Thyroid gland (tissue), 4 donors: ENCODE measurements around the gene COL4A1. TPM values are rescaled to one million over a fixed set of nuclear protein-coding genes. Genes with fewer than 3 reads are reported as not detected.

ENCODE experiments used
- DNase-seq, 2 donors: peaks; one replicate each; pipeline ENCODE4 v3.0.0-alpha.2; 2019
- H3K27ac ChIP-seq, 3 donors: fragments of 200-600 bp; sonication (generic); 1 replicate in 2 of 3; 2 replicates in 1 of 3; pipeline ENCODE4 v1.5.1; 2016 to 2019; ENCODE audit warnings: mild to moderate bottlenecking in 1 of 3, moderate library complexity in 1 of 3
- H3K27me3 ChIP-seq: fragments of 200-600 bp; sonication (generic); one replicate; pipeline ENCODE4 v1.5.1; 2019
- H3K36me3 ChIP-seq, 2 donors: fragments of 200-600 bp; sonication (generic); one replicate each; pipeline ENCODE4 v1.5.1; 2016 to 2019
- H3K4me1 ChIP-seq, 2 donors: fragments of 200-600 bp; sonication (generic); one replicate each; pipeline ENCODE4 v1.5.1; 2017 to 2019
- H3K4me3 ChIP-seq, 3 donors: fragments of 200-600 bp; sonication (generic); replicated peaks in 1 of 3; 1 replicate in 2 of 3; 2 replicates in 1 of 3; pipeline ENCODE4 v1.5.1; 2016; ENCODE audit warnings: mild to moderate bottlenecking in 1 of 3
- H3K9me3 ChIP-seq: fragments of 200-600 bp; sonication (generic); one replicate; pipeline ENCODE4 v1.5.1; 2017
- CTCF ChIP-seq, 6 experiments: fragments of 200-600 bp in 3 of 6; fragments of 450-650 bp in 3 of 6; sonication (generic) in 3 of 6; IDR thresholded peaks; one replicate each; pipeline ENCODE4 v1.5.1; 2016 to 2019; ENCODE audit warnings: antibody characterized with exemption in 6 of 6, mild to moderate bottlenecking in 2 of 6, inconsistent platforms in 1 of 6, moderate library complexity in 1 of 6
- POLR2A ChIP-seq, 2 donors: fragments of 450-650 bp; IDR thresholded peaks; one replicate each; pipeline ENCODE4 v1.6.1; 2017; ENCODE audit warnings: antibody characterized with exemption in 2 of 2, mild to moderate bottlenecking in 2 of 2, moderate library complexity in 1 of 2
- WGBS, 2 donors: methylation state at CpG; one replicate each; pipeline ENCODE4 v1.1.5; 2017; 5-methylcytosine and 5-hydroxymethylcytosine counted together
- intact Hi-C: fragments of 100-400 bp; cut with DNase I; formaldehyde crosslinking; loops from one replicate; pipeline ENCODE4 v1.15.1; 2023
- total RNA-seq, 4 donors: library from RNA; depleted of rRNA; stranded (reverse); fragments of >200 nt; gene quantifications; one replicate each; pipeline ENCODE4 v1.2.3, GENCODE V29; 2016

COL4A1 gene
- total RNA-seq, 4 donors from 2014 or later: 71.3 to 161 (median 112) TPM

GRCh38 chr13:110208116-110208515, 98.8 kb downstream of the COL4A1 start:
- intact Hi-C loops: no loop called here
- no peak overlapping the region for H3K27ac ChIP-seq
- H3K36me3 ChIP-seq: peaks cover 41 to 51% of the 10 kb centered on the region in 2 donors
- no peaks in the 10 kb centered on the region for H3K27me3 ChIP-seq
- DNase-seq: no peak
- TF ChIP-seq CTCF (IDR thresholded peaks at IDR 0.05): no peak
- no peak for TF ChIP-seq POLR2A (IDR thresholded peaks at IDR 0.05)
- 92 to 93% methylated on average over 5 to 10 of the region's 10 CpGs for WGBS, 2 donors
- H3K4me1 ChIP-seq: no peaks in the 10 kb centered on the region
- no peak overlapping the region for H3K4me3 ChIP-seq
- no peaks in the 10 kb centered on the region for H3K9me3 ChIP-seq

GRCh38 chr13:110206996-110207395, 100.0 kb downstream of the COL4A1 start:
- DNase-seq: no peak
- intact Hi-C loops: no loop called here
- peaks cover 34 to 47% of the 10 kb centered on the region in 2 donors for H3K36me3 ChIP-seq
- no peaks in the 10 kb centered on the region for H3K27me3 ChIP-seq
- no peaks in the 10 kb centered on the region for H3K4me1 ChIP-seq
- no peak overlapping the region for H3K27ac ChIP-seq
- TF ChIP-seq POLR2A (IDR thresholded peaks at IDR 0.05) (no peak), CTCF (IDR thresholded peaks at IDR 0.05) (no peak)
- WGBS, 2 donors: 48 to 96% methylated on average over 1 to 2 of the region's 2 CpGs
- no peaks in the 10 kb centered on the region for H3K9me3 ChIP-seq
- no peak overlapping the region for H3K4me3 ChIP-seq

GRCh38 chr13:110206185-110206584, 100.8 kb downstream of the COL4A1 start:
- TF ChIP-seq CTCF (IDR thresholded peaks at IDR 0.05): no peak
- no peak for TF ChIP-seq POLR2A (IDR thresholded peaks at IDR 0.05)
- no peaks in the 10 kb centered on the region for H3K4me1 ChIP-seq
- DNase-seq: no peak
- no peak overlapping the region for H3K4me3 ChIP-seq
- H3K27me3 ChIP-seq: no peaks in the 10 kb centered on the region
- peaks cover 27 to 50% of the 10 kb centered on the region in 2 donors for H3K36me3 ChIP-seq
- WGBS, 2 donors: 94 to 96% methylated on average over 8 of the region's 8 CpGs
- H3K27ac ChIP-seq: no peak overlapping the region
- intact Hi-C loops: no loop called here
- H3K9me3 ChIP-seq: no peaks in the 10 kb centered on the region

- DNase-seq: no peak
- Histone ChIP-seq H3K27ac (no peak overlapping the region), H3K36me3 (peaks cover 17 to 47% of the 10 kb centered on the region in 2 donors), H3K4me1 (no peaks in the 10 kb centered on the region), H3K27me3 (no peaks in the 10 kb centered on the region), H3K9me3 (no peaks in the 10 kb centered on the region), H3K4me3 (no peak overlapping the region)
- intact Hi-C loops: no loop called here
- TF ChIP-seq CTCF (IDR thresholded peaks at IDR 0.05): no peak
- TF ChIP-seq POLR2A (IDR thresholded peaks at IDR 0.05): no peak
- WGBS, 2 donors: 85 to 86% methylated on average over 4 of the region's 4 CpGs
These were observed 105.8 kb downstream of the COL4A1 start for GRCh38 chr13:110201114-110201513.

GRCh38 chr13:110200276-110200870, 106.6 kb downstream of the COL4A1 start:
- Histone ChIP-seq H3K27me3 (no peaks in the 10 kb centered on the region), H3K4me3 (no peak overlapping the region), H3K36me3 (peaks cover 14 to 39% of the 10 kb centered on the region in 2 donors), H3K4me1 (no peaks in the 10 kb centered on the region), H3K27ac (no peak overlapping the region), H3K9me3 (no peaks in the 10 kb centered on the region)
- no peak for DNase-seq
- intact Hi-C loops: no loop called here
- TF ChIP-seq CTCF (IDR thresholded peaks at IDR 0.05) (no peak), POLR2A (IDR thresholded peaks at IDR 0.05) (no peak)
- WGBS, 2 donors: 81 to 84% methylated on average over 12 of the region's 12 CpGs
